Measurements from ENCODE around the gene CERS6. TPM values are rescaled to one million over a fixed set of nuclear protein-coding genes. Genes with fewer than 3 reads are reported as not detected.

Gene CERS6
- total RNA-seq, 1 donor from 2014 or later: 16.2 TPM

DNA sequence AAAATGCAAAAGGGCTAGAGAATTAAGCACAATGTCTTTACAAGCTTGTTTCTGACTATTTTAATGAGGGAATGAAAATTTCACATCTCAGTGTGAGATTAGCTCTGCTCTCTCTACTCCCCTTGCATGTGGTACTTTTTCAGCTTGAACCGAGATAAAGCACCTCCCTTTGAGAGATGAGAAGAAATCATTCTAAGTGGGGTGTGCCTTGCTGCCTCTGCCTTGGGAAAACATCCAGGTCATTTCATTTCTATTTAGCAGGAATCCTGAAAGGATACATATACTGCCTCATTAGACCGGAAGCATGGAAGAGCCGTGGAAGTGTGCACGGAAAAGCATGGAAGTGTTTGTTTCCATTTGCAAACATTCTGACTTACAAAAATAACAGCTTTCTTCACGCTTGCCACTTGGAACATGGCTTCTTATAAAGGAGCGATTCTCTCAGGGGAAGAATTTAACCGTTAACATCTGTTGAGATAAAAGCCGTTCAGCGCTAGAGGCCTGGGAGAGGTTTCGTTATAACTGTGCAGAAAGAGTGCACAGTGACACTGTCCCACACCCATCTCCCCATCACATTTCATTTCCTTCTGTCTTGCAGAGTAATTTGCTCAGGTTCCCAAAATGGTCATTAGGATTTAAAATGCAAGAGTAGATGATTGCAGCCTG lies 363.1 kb downstream of the CERS6 start:
- intact Hi-C loops (cut with micrococcal nuclease): no loop called here

DNA sequence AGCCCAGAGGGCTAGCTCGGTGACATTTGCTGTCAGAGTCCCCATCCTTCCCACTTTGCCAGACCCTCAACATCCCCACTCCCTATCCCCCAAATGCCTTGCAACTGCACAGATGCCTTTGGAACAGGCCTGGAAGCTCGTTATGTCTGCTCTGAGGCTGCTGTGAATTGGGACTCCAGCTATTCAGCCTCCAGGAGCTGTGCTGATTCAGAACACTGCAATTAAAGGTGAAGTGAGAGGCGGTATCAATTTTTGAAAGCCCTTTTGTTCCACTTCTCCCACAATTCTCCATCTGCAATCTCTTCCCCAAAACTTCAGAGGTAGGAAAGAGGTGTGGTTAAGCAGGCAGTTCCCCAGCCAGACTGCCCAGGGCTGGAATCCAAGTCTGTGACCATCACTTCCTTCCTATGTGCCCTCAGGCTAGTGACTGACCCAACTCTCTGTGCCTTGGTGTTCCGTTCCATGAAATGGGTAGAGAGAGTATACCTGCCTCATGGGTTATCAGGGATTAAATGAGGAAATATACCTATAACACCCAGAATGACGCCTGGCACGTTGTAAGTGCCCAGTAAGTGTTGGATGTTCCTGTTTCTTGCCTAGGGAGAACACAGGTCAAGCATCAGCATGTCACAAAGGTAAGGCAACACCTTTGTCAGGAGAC lies 363.9 kb downstream of the CERS6 start:
- intact Hi-C loops (cut with micrococcal nuclease): no loop called here

DNA sequence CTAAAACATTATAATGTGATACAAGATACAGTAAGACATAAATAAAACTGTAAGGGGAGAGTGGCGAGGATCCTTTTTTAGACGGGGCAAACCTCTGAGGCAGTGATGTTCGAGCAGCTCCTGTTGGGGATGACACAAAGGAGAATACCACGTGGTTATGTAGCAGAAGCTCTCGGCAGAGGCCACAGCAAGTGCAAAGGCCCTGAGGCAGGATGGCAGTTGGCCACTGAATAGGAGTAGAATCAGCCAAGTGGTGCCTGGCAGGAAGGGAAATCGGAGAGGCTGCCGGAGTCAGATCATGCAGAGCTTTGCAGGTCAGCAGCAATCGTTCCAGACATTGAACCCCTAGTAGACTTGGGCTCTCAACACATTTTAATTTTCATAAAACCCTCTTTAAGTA lies 365.5 kb downstream of the CERS6 start:
- intact Hi-C loops (cut with micrococcal nuclease): no loop called here

GRCh38 chr2:168821992-168822391 lies 365.9 kb downstream of the CERS6 start:
- intact Hi-C loops (cut with micrococcal nuclease): no loop called here

Other genes with a start within 250 kb of the CERS6 start
- 51.9 and 53.8 TPM in 2 replicates for gene STK39, start 208.7 kb upstream of the CERS6 start, total RNA-seq

Measured in T-helper 2 cell treated with Interferon-gamma antibody and Interleukin-4, amounts not matched to agents 100 ng/mL and 5 ng/mL, for 36 hours (primary cell).